ENCODE results near the gene C1orf52. TPM values are rescaled to one million over a fixed set of nuclear protein-coding genes. Genes with fewer than 3 reads are reported as not detected.
"Not testable (repeated sequence)": the region's sequence is repeated elsewhere in the genome, so short reads cannot be mapped to it uniquely, and the experiment has no call there.

C1orf52 gene
- total RNA-seq, 3 donors from 2014 or later, result 11.6 to 21.6 (median 15.0) TPM

DNA sequence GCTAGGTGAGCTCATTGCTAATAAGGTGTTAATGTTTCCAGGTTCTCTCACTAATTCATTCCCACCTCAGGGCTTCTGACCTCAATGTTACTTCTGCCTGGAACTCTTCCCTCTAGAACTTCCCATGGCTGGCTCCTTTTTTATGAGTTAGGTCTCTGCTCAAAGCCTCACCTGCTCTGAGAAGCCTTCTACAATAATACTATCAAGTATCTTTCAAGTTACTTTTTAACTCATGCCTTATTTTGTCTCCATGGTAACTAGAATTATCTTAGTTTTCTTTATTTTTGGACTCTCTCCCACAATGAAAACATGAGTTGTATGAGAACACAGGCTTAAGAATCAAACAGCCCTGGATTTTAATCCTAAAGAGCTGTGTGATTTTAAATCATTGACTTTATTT lies 3.5 kb upstream of the C1orf52 start:
- DNase-seq (ENCODE audit: low spot score in 2 of 2), result no peak
- Histone ChIP-seq H3K36me3 (no peaks in the 10 kb centered on the region), H3K4me3 (no peak overlapping the region), H3K9me3 (no peaks in the 10 kb centered on the region), H3K4me1 (peaks cover 0 to 5% of the 10 kb centered on the region in 2 donors), H3K27ac (no peak overlapping the region), H3K27me3 (no peaks in the 10 kb centered on the region)
- intact Hi-C loops (cut with DNase I; ENCODE audit: low total_unique reads), result no loop called here
- TF ChIP-seq CTCF (IDR thresholded peaks at IDR 0.05) (no peak), POLR2AphosphoS5 (IDR thresholded peaks at IDR 0.05) (no peak), POLR2A (IDR thresholded peaks at IDR 0.05) (no peak)

GRCh38 chr1:85259912-85260274 lies 431 bp upstream of the C1orf52 start:
- H3K27ac ChIP-seq, result peak overlapping the region; percentile 88 to 93
- no peak for DNase-seq (ENCODE audit: low spot score in 2 of 2)
- intact Hi-C loops (cut with DNase I; ENCODE audit: low total_unique reads), result loop anchor here (5.0 kb wide), 1 partner anchor 323 kb away; no protein-coding TSS in a partner anchor

DNA sequence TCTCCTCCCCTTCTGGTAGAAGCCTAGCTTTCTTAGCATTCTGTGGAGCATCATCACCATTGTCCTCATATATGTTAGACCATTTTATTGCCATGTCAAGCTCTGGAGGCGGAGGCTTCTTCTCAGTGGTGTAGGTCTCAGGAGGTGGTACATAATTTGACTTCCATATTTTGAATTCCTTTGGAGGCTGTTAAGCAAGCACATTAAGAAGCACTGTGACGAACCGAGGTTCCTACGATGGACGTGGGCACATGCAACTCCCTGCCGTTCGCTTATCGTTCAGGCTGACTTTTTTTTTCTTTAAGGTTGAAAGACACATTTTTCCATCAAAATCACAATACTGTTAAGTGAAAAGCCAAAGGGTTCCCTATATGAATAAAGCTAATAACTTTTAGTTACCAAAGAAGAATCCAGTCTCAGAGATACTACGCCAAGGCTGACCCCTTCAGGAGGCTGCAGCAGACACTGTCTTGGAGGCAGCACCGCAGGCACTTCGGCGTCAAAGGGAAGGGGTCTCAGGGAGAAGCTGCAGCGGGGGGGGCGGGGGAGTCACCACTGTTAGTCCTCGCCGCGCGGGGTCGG lies 835 bp downstream of the C1orf52 start:
- DNase-seq (ENCODE audit: low spot score in 2 of 2), result no peak

More at GRCh38 chr1:85259912-85260274, 431 bp upstream of the C1orf52 start:
- TF ChIP-seq POLR2A (IDR thresholded peaks at IDR 0.05) (no peak), CTCF (IDR thresholded peaks at IDR 0.05) (peak in 1 of 3 donors; percentile 51)
- no peaks in the 10 kb centered on the region for H3K9me3 ChIP-seq
- H3K27me3 ChIP-seq, result no peaks in the 10 kb centered on the region
- no peaks in the 10 kb centered on the region for H3K36me3 ChIP-seq
- H3K4me1 ChIP-seq, result peaks cover 0 to 10% of the 10 kb centered on the region in 2 donors
- peak overlapping the region; percentile 94 to 98 (median 97) for H3K4me3 ChIP-seq

GRCh38 chr1:85249042-85249441 lies 10.4 kb downstream of the C1orf52 start:
- H3K4me1 ChIP-seq; H3K36me3 ChIP-seq; H3K27ac ChIP-seq; H3K27me3 ChIP-seq; H3K9me3 ChIP-seq; H3K4me3 ChIP-seq; DNase-seq (ENCODE audit: low spot score in 2 of 2): not testable (repeated sequence)
- intact Hi-C loops (cut with DNase I; ENCODE audit: low total_unique reads), result loop anchor here (10.0 kb wide), 1 partner anchor 664 kb away; no protein-coding TSS in a partner anchor

More for the DNA sequence above, 835 bp downstream of the C1orf52 start:
- Histone ChIP-seq H3K9me3 (no peaks in the 10 kb centered on the region), H3K4me3 (peak overlapping the region; percentile 94 to 98 (median 97)), H3K36me3 (no peaks in the 10 kb centered on the region), H3K27me3 (no peaks in the 10 kb centered on the region), H3K4me1 (peaks cover 0 to 10% of the 10 kb centered on the region in 2 donors), H3K27ac (peak overlapping the region; percentile 88 to 93)
- no peak for TF ChIP-seq POLR2AphosphoS5 (IDR thresholded peaks at IDR 0.05)
- TF ChIP-seq CTCF (IDR thresholded peaks at IDR 0.05), result no peak
- no peak for TF ChIP-seq POLR2A (IDR thresholded peaks at IDR 0.05)
- intact Hi-C loops (cut with DNase I; ENCODE audit: low total_unique reads), result loop anchor here (5.0 kb wide), 1 partner anchor 321 kb away; no protein-coding TSS in a partner anchor

DNA sequence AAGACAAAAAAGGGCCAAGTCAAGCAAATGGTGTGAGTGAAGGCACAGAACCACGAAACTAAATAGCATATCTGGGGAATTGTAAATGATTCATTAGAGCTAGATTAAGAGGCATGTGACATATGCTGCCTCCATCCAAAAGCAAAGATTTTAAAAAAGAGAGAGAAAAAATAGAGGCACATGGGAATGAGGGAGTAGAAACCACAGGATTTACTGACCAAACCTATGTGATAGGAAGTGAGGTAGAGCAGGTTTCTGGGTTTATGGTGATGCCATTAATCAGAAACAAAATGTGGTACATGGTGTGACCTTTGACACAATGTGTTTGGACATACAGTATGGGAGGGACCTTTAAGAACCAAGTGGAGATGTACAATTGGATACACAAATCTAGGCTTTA lies 13.6 kb downstream of the C1orf52 start:
- intact Hi-C loops (cut with DNase I; ENCODE audit: low total_unique reads), result loop anchor here (10.0 kb wide), 1 partner anchor 661 kb away; no protein-coding TSS in a partner anchor
- TF ChIP-seq CTCF (IDR thresholded peaks at IDR 0.05) (no peak), POLR2AphosphoS5 (IDR thresholded peaks at IDR 0.05) (no peak), POLR2A (IDR thresholded peaks at IDR 0.05) (no peak)
- Histone ChIP-seq H3K4me3 (no peak overlapping the region), H3K27me3 (no peaks in the 10 kb centered on the region), H3K9me3 (no peaks in the 10 kb centered on the region), H3K4me1 (no peaks in the 10 kb centered on the region), H3K36me3 (no peaks in the 10 kb centered on the region), H3K27ac (no peak overlapping the region)
- DNase-seq (ENCODE audit: low spot score in 2 of 2), result no peak
